ENCODE measurements around the gene THSD4.

Gene THSD4

GRCh38 chr15:71278989-71279756 is 163.9 kb downstream of the THSD4 start:
- Histone ChIP-seq H3K27me3 (no peaks in the 10 kb centered on the region), H3K9ac (no peak overlapping the region), H3K36me3 (no peaks in the 10 kb centered on the region), H3K4me2 (no peak overlapping the region), H4K20me1 (no peaks in the 10 kb centered on the region), H3K27ac (no peak overlapping the region), H3K4me3 (no peak overlapping the region), H3K9me3 (no peaks in the 10 kb centered on the region), H3K4me1 (no peaks in the 10 kb centered on the region)
- no peak for TF ChIP-seq Cebpa-rat (IDR thresholded peaks at IDR 0.05)

- Histone ChIP-seq H3K27me3 (no peaks in the 10 kb centered on the region), H3K9ac (no peak overlapping the region), H4K20me1 (no peaks in the 10 kb centered on the region), H3K9me3 (no peaks in the 10 kb centered on the region), H3K4me1 (no peaks in the 10 kb centered on the region), H3K36me3 (no peaks in the 10 kb centered on the region), H3K4me2 (no peak overlapping the region), H3K27ac (no peak overlapping the region), H3K4me3 (no peak overlapping the region)
- TF ChIP-seq Cebpa-rat (IDR thresholded peaks at IDR 0.05), result no peak
These were observed 164.5 kb downstream of the THSD4 start for GRCh38 chr15:71279757-71280141.

GRCh38 chr15:71280206-71280605 is 164.9 kb downstream of the THSD4 start:
- Histone ChIP-seq H3K4me1 (no peaks in the 10 kb centered on the region), H3K27ac (no peak overlapping the region), H3K36me3 (no peaks in the 10 kb centered on the region), H3K9me3 (no peaks in the 10 kb centered on the region), H3K4me2 (no peak overlapping the region), H3K27me3 (no peaks in the 10 kb centered on the region), H3K9ac (no peak overlapping the region), H4K20me1 (no peaks in the 10 kb centered on the region), H3K4me3 (no peak overlapping the region)
- no peak for TF ChIP-seq Cebpa-rat (IDR thresholded peaks at IDR 0.05)

GRCh38 chr15:71281256-71281655 is 166.0 kb downstream of the THSD4 start:
- Histone ChIP-seq H3K27me3 (no peaks in the 10 kb centered on the region), H3K9ac (no peak overlapping the region), H3K9me3 (no peaks in the 10 kb centered on the region), H3K36me3 (no peaks in the 10 kb centered on the region), H3K4me1 (no peaks in the 10 kb centered on the region), H4K20me1 (no peaks in the 10 kb centered on the region), H3K27ac (no peak overlapping the region), H3K4me2 (no peak overlapping the region), H3K4me3 (no peak overlapping the region)
- TF ChIP-seq Cebpa-rat (IDR thresholded peaks at IDR 0.05), result no peak

- Histone ChIP-seq H3K9ac (no peak overlapping the region), H3K9me3 (no peaks in the 10 kb centered on the region), H3K36me3 (no peaks in the 10 kb centered on the region), H3K4me2 (no peak overlapping the region), H3K27me3 (no peaks in the 10 kb centered on the region), H3K4me3 (no peak overlapping the region), H4K20me1 (no peaks in the 10 kb centered on the region), H3K4me1 (no peaks in the 10 kb centered on the region), H3K27ac (no peak overlapping the region)
- no peak for TF ChIP-seq Cebpa-rat (IDR thresholded peaks at IDR 0.05)
These were observed 166.8 kb downstream of the THSD4 start for GRCh38 chr15:71282076-71282475.

GRCh38 chr15:71288348-71288955 is 173.2 kb downstream of the THSD4 start:
- Histone ChIP-seq H3K9ac (no peak overlapping the region), H3K4me2 (no peak overlapping the region)

GRCh38 chr15:71290002-71290401 is 174.7 kb downstream of the THSD4 start:
- Histone ChIP-seq H3K27ac (no peak overlapping the region), H3K4me2 (no peak overlapping the region)

More at GRCh38 chr15:71288348-71288955, 173.2 kb downstream of the THSD4 start:
- Histone ChIP-seq H3K27ac (no peak overlapping the region), H3K4me3 (no peak overlapping the region), H3K4me1 (no peaks in the 10 kb centered on the region), H3K36me3 (no peaks in the 10 kb centered on the region), H3K27me3 (no peaks in the 10 kb centered on the region), H4K20me1 (no peaks in the 10 kb centered on the region), H3K9me3 (no peaks in the 10 kb centered on the region)
- TF ChIP-seq Cebpa-rat (IDR thresholded peaks at IDR 0.05), result no peak

GRCh38 chr15:71290881-71291635 is 175.8 kb downstream of the THSD4 start:
- H3K4me2 ChIP-seq, result no peak overlapping the region
- H3K4me1 ChIP-seq, result peaks cover 13% of the 10 kb centered on the region

More at GRCh38 chr15:71290002-71290401, 174.7 kb downstream of the THSD4 start:
- peaks cover 2% of the 10 kb centered on the region for H3K4me1 ChIP-seq
- TF ChIP-seq Cebpa-rat (IDR thresholded peaks at IDR 0.05), result no peak
- H3K27me3 ChIP-seq, result no peaks in the 10 kb centered on the region
- no peaks in the 10 kb centered on the region for H3K9me3 ChIP-seq
- H3K9ac ChIP-seq, result no peak overlapping the region
- H4K20me1 ChIP-seq, result no peaks in the 10 kb centered on the region
- H3K4me3 ChIP-seq, result no peak overlapping the region
- H3K36me3 ChIP-seq, result no peaks in the 10 kb centered on the region

GRCh38 chr15:71291723-71292122 is 176.5 kb downstream of the THSD4 start:
- no peak overlapping the region for H3K9ac ChIP-seq
- no peaks in the 10 kb centered on the region for H3K27me3 ChIP-seq
- H3K4me3 ChIP-seq, result no peak overlapping the region
- no peak overlapping the region for H3K27ac ChIP-seq
- no peak for TF ChIP-seq Cebpa-rat (IDR thresholded peaks at IDR 0.05)
- no peak overlapping the region for H3K4me2 ChIP-seq
- H4K20me1 ChIP-seq, result no peaks in the 10 kb centered on the region
- no peaks in the 10 kb centered on the region for H3K9me3 ChIP-seq
- peaks cover 15% of the 10 kb centered on the region for H3K4me1 ChIP-seq
- H3K36me3 ChIP-seq, result no peaks in the 10 kb centered on the region

More at GRCh38 chr15:71290881-71291635, 175.8 kb downstream of the THSD4 start:
- Histone ChIP-seq H3K4me3 (no peak overlapping the region), H3K36me3 (no peaks in the 10 kb centered on the region), H3K27ac (no peak overlapping the region), H3K9me3 (no peaks in the 10 kb centered on the region), H4K20me1 (no peaks in the 10 kb centered on the region), H3K9ac (no peak overlapping the region), H3K27me3 (no peaks in the 10 kb centered on the region)
- TF ChIP-seq Cebpa-rat (IDR thresholded peaks at IDR 0.05), result no peak

- Histone ChIP-seq H3K4me3 (no peak overlapping the region), H3K9me3 (no peaks in the 10 kb centered on the region), H3K27me3 (no peaks in the 10 kb centered on the region), H4K20me1 (no peaks in the 10 kb centered on the region), H3K4me2 (no peak overlapping the region), H3K27ac (no peak overlapping the region), H3K4me1 (peaks cover 15% of the 10 kb centered on the region), H3K9ac (no peak overlapping the region), H3K36me3 (no peaks in the 10 kb centered on the region)
- TF ChIP-seq Cebpa-rat (IDR thresholded peaks at IDR 0.05), result no peak
These were observed 178.5 kb downstream of the THSD4 start for GRCh38 chr15:71293723-71294122.

All from BLaER1 (cell line).